HepG2 (cell line): ENCODE data around the gene MEAK7. TPM values are rescaled to one million over a fixed set of nuclear protein-coding genes. Genes with fewer than 3 reads are reported as not detected.

Source experiments
- ATAC-seq: fragments of 200-7000 bp; cut with Tn5 transposase; 3 replicates; pipeline ENCODE4 v1.9.1; 2020; ENCODE audit warnings: mild to moderate bottlenecking, moderate library complexity
- BruUV-seq: library from RNA; stranded (reverse); fragments of 400-500 nt; replicated peaks from 2 replicates; lab custom pipeline; 2021; lab: Mats Ljungman, UMichigan
- CTCF ChIA-PET: fragments of 300-600 bp; formaldehyde crosslinking; extraction: SDS; loops from one replicate; lab custom pipeline; 2021; ENCODE audit warnings: low total read pairs, inconsistent platforms, low intra/inter-chr PET ratio; lab: Yijun Ruan, JAX
- POLR2A ChIA-PET: fragments of 350-600 bp; sonication (Branson Sonifier 250); formaldehyde crosslinking; loops from one replicate; lab custom pipeline; 2020; ENCODE audit warnings: antibody characterized with exemption, inconsistent platforms; lab: Yijun Ruan, JAX
- DNase-seq: peaks from one replicate; pipeline ENCODE4 v3.0.0-alpha.2; 2015; ENCODE audit warnings: low spot score
- FAIRE-seq: peaks from 3 replicates; lab custom pipeline; 2011; peaks lifted over from hg19 to GRCh38; lab: Jason Lieb, UNC
- H2AFZ ChIP-seq: one replicate; pipeline ENCODE4 v1.6.1; 2011; ENCODE audit warnings: low read length, inconsistent platforms
- H3K27ac ChIP-seq: fragments of 300-600 bp; 3 replicates; pipeline ENCODE4 v1.8.0; 2011; ENCODE audit warnings: mixed run types, mild to moderate bottlenecking, mixed read lengths, low read length, inconsistent platforms; ENCODE audit not compliant: insufficient read depth; ENCODE audit errors: extremely low read length
- H3K27me3 ChIP-seq, 2 experiments: fragments of 200-600 bp in 1 of 2; 2 replicates in 1 of 2; 3 replicates in 1 of 2; pipeline versions ENCODE4 v1.6.0 to v1.8.0; 2011; ENCODE audit warnings: low read length in 2 of 2, mild to moderate bottlenecking in 2 of 2, moderate library complexity in 2 of 2, inconsistent platforms in 1 of 2; ENCODE audit not compliant: insufficient read depth in 2 of 2, control insufficient read depth in 1 of 2
- H3K36me3 ChIP-seq, 2 experiments: fragments of 200-600 bp in 1 of 2; replicated peaks in 1 of 2; 2 replicates in 1 of 2; 3 replicates in 1 of 2; pipeline versions ENCODE4 v1.5.1 to v1.8.0; 2011; ENCODE audit warnings: low read length in 2 of 2, inconsistent platforms in 1 of 2; ENCODE audit not compliant: insufficient read depth in 2 of 2, control insufficient read depth in 1 of 2
- H3K4me1 ChIP-seq: 2 replicates; pipeline ENCODE4 v1.5.1; 2012; ENCODE audit warnings: low read length, inconsistent platforms; ENCODE audit not compliant: insufficient read depth
- H3K4me2 ChIP-seq: 2 replicates; pipeline ENCODE4 v1.6.0; 2011; ENCODE audit warnings: low read depth, low read length, inconsistent platforms
- H3K4me3 ChIP-seq, 3 experiments: fragments of 200-600 bp in 1 of 3; sonication (generic), shearing (Covaris generic) in 1 of 3; replicated peaks in 1 of 3; 2 replicates each; pipeline ENCODE4 v1.5.1; 2011 to 2016; ENCODE audit warnings: low read length in 3 of 3, inconsistent platforms in 2 of 3, low read depth in 2 of 3, mild to moderate bottlenecking in 2 of 3, control low read depth in 1 of 3, mixed read lengths in 1 of 3; ENCODE audit not compliant: insufficient read depth in 1 of 3
- H3K79me2 ChIP-seq: one replicate; pipeline ENCODE4 v1.6.1; 2011; ENCODE audit warnings: low read length, inconsistent platforms; ENCODE audit not compliant: insufficient read depth
- H3K9ac ChIP-seq: 2 replicates; pipeline ENCODE4 v1.6.0; 2011; ENCODE audit warnings: mild to moderate bottlenecking, low read depth, low read length, inconsistent platforms; ENCODE audit not compliant: insufficient read depth
- H3K9me3 ChIP-seq: 2 replicates; pipeline ENCODE4 v1.5.1; 2012; ENCODE audit warnings: mild to moderate bottlenecking, low read length
- H4K20me1 ChIP-seq: 2 replicates; pipeline ENCODE4 v1.6.0; 2011; ENCODE audit warnings: inconsistent platforms, mild to moderate bottlenecking, low read length, moderate library complexity; ENCODE audit not compliant: insufficient read depth
- KDM2A ChIP-seq: sonication (generic); formaldehyde crosslinking; IDR thresholded peaks from 2 replicates; pipeline ENCODE4 v1.4.0; 2020; ENCODE audit warnings: low read depth, missing genetic modification reagents, borderline replicate concordance
- MXI1 ChIP-seq: IDR thresholded peaks from 3 replicates; pipeline ENCODE4 v1.6.1; 2012; ENCODE audit warnings: low read depth, low read length, inconsistent platforms, borderline replicate concordance
- NCOA1 ChIP-seq: sonication (generic); formaldehyde crosslinking; IDR thresholded peaks from 2 replicates; pipeline ENCODE4 v1.9.0; 2021; ENCODE audit warnings: missing genetic modification reagents
- NCOA5 ChIP-seq: sonication (generic); formaldehyde crosslinking; IDR thresholded peaks from 2 replicates; pipeline ENCODE4 v1.4.0; 2020; ENCODE audit warnings: missing genetic modification reagents
- NCOR1 ChIP-seq: fragments of 200-600 bp; sonication (generic); IDR thresholded peaks from 2 replicates; pipeline ENCODE4 v1.7.0; 2017; ENCODE audit warnings: antibody characterized with exemption, low read length, borderline replicate concordance
- PHF8 ChIP-seq: sonication (generic); formaldehyde crosslinking; IDR thresholded peaks from 2 replicates; pipeline ENCODE4 v1.5.0; 2020; ENCODE audit warnings: missing genetic modification reagents
- RBM22 ChIP-seq: fragments of 200-400 bp; formaldehyde crosslinking; optimal IDR thresholded peaks from 2 replicates; pipeline ENCODE3; 2017; ENCODE audit warnings: mild to moderate bottlenecking, low read length, moderate library complexity
- RXRA ChIP-seq: sonication (generic); formaldehyde crosslinking; IDR thresholded peaks from 2 replicates; pipeline ENCODE4 v1.5.1; 2020; ENCODE audit warnings: missing genetic modification reagents
- SAFB2 ChIP-seq: sonication (generic); formaldehyde crosslinking; IDR thresholded peaks from 2 replicates; pipeline ENCODE4 v1.5.1; 2020; ENCODE audit warnings: missing genetic modification reagents, low read depth, mild to moderate bottlenecking, borderline replicate concordance
- TFDP1 ChIP-seq: IDR thresholded peaks from 2 replicates; pipeline ENCODE4 v1.6.1; 2016; ENCODE audit warnings: missing compliant biosample characterization, missing genetic modification reagents, borderline replicate concordance
- TOE1 ChIP-seq: sonication (generic); formaldehyde crosslinking; IDR thresholded peaks from 2 replicates; pipeline ENCODE4 v1.4.0; 2020; ENCODE audit warnings: mild to moderate bottlenecking, missing genetic modification reagents
- ZKSCAN5 ChIP-seq: sonication (generic); formaldehyde crosslinking; IDR thresholded peaks from 2 replicates; pipeline ENCODE4 v1.5.1; 2020; ENCODE audit warnings: mild to moderate bottlenecking, missing genetic modification reagents
- ZNF253 ChIP-seq: sonication (generic); formaldehyde crosslinking; IDR thresholded peaks from 2 replicates; pipeline ENCODE4 v1.8.0; 2022; ENCODE audit warnings: mild to moderate bottlenecking, missing genetic modification reagents, borderline replicate concordance
- ZNF512 ChIP-seq: sonication (generic); formaldehyde crosslinking; IDR thresholded peaks from 2 replicates; pipeline ENCODE4 v1.4.0; 2020; ENCODE audit warnings: mild to moderate bottlenecking, missing genetic modification reagents
- ZNF556 ChIP-seq: sonication (generic); formaldehyde crosslinking; IDR thresholded peaks from 2 replicates; pipeline ENCODE4 v1.4.0; 2020; ENCODE audit warnings: mild to moderate bottlenecking, missing genetic modification reagents, borderline replicate concordance
- ZNF737 ChIP-seq: sonication (generic); formaldehyde crosslinking; IDR thresholded peaks from 2 replicates; pipeline ENCODE4 v1.5.0; 2020; ENCODE audit warnings: missing genetic modification reagents, mild to moderate bottlenecking, borderline replicate concordance
- ZSCAN30 ChIP-seq: sonication (generic); formaldehyde crosslinking; IDR thresholded peaks from 2 replicates; pipeline ENCODE4 v1.5.0; 2020; ENCODE audit warnings: mild to moderate bottlenecking, missing genetic modification reagents
- WGBS: methylation state at CpG from one replicate; pipeline ENCODE4 v1.1.6; 2017; ENCODE audit warnings: low lambda C conversion rate; 5-methylcytosine and 5-hydroxymethylcytosine counted together
- in situ Hi-C: cut with HindIII; loops from 2 replicates; pipeline ENCODE4 v1.10.0; 2017; ENCODE audit warnings: low pct_unique_long_range_greater_than_20kb; ENCODE audit not compliant: extremely low pct_ligation_motif_present
- intact Hi-C: fragments of 100-400 bp; cut with micrococcal nuclease; formaldehyde crosslinking; loops from one replicate; pipeline ENCODE4 v1.10.0; 2022; ENCODE audit not compliant: unreplicated experiment
- polyA plus RNA-seq, 8 experiments: library from polyadenylated mRNA; depleted of rRNA in 3 of 8; stranded (reverse) in 7 of 8; unstranded in 1 of 8; fragments of >200 nt; fragmentation: Illumina TruSeq in 4 of 8; extraction: Trizol in 4 of 8; gene quantifications; 2 replicates each; pipeline versions ENCODE4 v1.2.1 to v1.2.3, GENCODE V29; 2011 to 2016; ENCODE audit warnings: low read depth in 4 of 8, missing spikeins in 1 of 8, mixed read lengths in 1 of 8; ENCODE audit not compliant: insufficient read depth in 1 of 8
- total RNA-seq, 5 experiments: library from RNA; depleted of rRNA; stranded (reverse); fragments of >200 nt; fragmentation: Illumina TruSeq; extraction: Trizol; gene quantifications; 2 replicates each; pipeline ENCODE4 v1.2.3, GENCODE V29; 2016; ENCODE audit warnings: low read depth in 1 of 5

Gene MEAK7
- total and polyA plus RNA-seq, 2 of the 13 experiments (the other 11 are each of a cell fraction or from before 2014, with no cell fraction given), result 11.8 to 14.7 TPM

- H3K27ac ChIP-seq, result no peak overlapping the region
- 64% methylated on average over 7 of the region's 7 CpGs for WGBS
- peaks cover 2 to 4% of the 10 kb centered on the region in 2 experiments; a peak in 2 of 5 replicates for H3K36me3 ChIP-seq
- peaks cover 10% of the 10 kb centered on the region; the same call in 1 of the 2 replicates for H3K4me1 ChIP-seq
- H3K4me3 ChIP-seq, result no peak overlapping the region
- DNase-seq (no peak), ATAC-seq (peak; percentile 45; the same call in 2 of the 3 replicates), FAIRE-seq (no peak)
- BruUV-seq, result no TSS peak
- H4K20me1 ChIP-seq, result no peaks in the 10 kb centered on the region
- in situ Hi-C loops (no loop called here), intact Hi-C loops (no loop called here)
- CTCF ChIA-PET, result no interaction called here
- H3K27me3 ChIP-seq, result no peaks in the 10 kb centered on the region
- TF ChIP-seq ZKSCAN5 (CRISPR knock-in tag), result no peak
- TF ChIP-seq KDM2A (CRISPR knock-in tag), result no peak
- no peak for TF ChIP-seq ZNF512 (CRISPR knock-in tag)
- no peak for TF ChIP-seq ZNF737
- TF ChIP-seq TOE1 (CRISPR knock-in tag), result no peak
- H3K79me2 ChIP-seq, result no peaks in the 10 kb centered on the region
- POLR2A ChIA-PET, result no interaction called here
- no peak overlapping the region for H3K4me2 ChIP-seq
- H3K9ac ChIP-seq, result no peak overlapping the region
- no peaks in the 10 kb centered on the region for H3K9me3 ChIP-seq
- no peak overlapping the region for H2AFZ ChIP-seq
These were observed 26.8 kb downstream of the MEAK7 start for GRCh38 chr16:84477661-84478060.

GRCh38 chr16:84476401-84476800, 28.1 kb downstream of the MEAK7 start:
- Histone ChIP-seq H3K9me3 (0 out of 2 replicates have a peak, but pooled peaks cover 3% of the 10 kb centered on the region), H3K4me2 (no peak overlapping the region), H4K20me1 (no peaks in the 10 kb centered on the region), H3K9ac (no peak overlapping the region), H3K27me3 (no peaks in the 10 kb centered on the region), H3K4me1 (peaks cover 10% of the 10 kb centered on the region; the same call in 1 of the 2 replicates), H3K79me2 (no peaks in the 10 kb centered on the region), H2AFZ (no peak overlapping the region), H3K27ac (no peak overlapping the region), H3K4me3 (no peak overlapping the region), H3K36me3 (peaks cover 2 to 3% of the 10 kb centered on the region in 2 experiments; a peak in 2 of 5 replicates)
- WGBS, result 93% methylated on average over 8 of the region's 8 CpGs
- intact Hi-C loops, result no loop called here
- no TSS peak for BruUV-seq
- no peak for DNase-seq
- in situ Hi-C loops, result no loop called here
- ChIA-PET CTCF (no interaction called here), POLR2A (no interaction called here)
- FAIRE-seq, result no peak
- no peak for ATAC-seq
- TF ChIP-seq TFDP1 (CRISPR knock-in tag) (no peak), PHF8 (CRISPR knock-in tag) (no peak), ZSCAN30 (CRISPR knock-in tag) (no peak), NCOA5 (no peak), RBM22 (no peak), ZNF253 (no peak), NCOR1 (no peak), MXI1 (no peak), NCOA1 (CRISPR knock-in tag) (no peak), SAFB2 (no peak), ZNF556 (CRISPR knock-in tag) (no peak), RXRA (CRISPR knock-in tag) (no peak)
